ENCODE measurements around the gene ZNG1B.
"Not testable (repeated sequence)": the region's sequence is repeated elsewhere in the genome, so short reads cannot be mapped to it uniquely, and the experiment has no call there.

ZNG1B gene

DNA sequence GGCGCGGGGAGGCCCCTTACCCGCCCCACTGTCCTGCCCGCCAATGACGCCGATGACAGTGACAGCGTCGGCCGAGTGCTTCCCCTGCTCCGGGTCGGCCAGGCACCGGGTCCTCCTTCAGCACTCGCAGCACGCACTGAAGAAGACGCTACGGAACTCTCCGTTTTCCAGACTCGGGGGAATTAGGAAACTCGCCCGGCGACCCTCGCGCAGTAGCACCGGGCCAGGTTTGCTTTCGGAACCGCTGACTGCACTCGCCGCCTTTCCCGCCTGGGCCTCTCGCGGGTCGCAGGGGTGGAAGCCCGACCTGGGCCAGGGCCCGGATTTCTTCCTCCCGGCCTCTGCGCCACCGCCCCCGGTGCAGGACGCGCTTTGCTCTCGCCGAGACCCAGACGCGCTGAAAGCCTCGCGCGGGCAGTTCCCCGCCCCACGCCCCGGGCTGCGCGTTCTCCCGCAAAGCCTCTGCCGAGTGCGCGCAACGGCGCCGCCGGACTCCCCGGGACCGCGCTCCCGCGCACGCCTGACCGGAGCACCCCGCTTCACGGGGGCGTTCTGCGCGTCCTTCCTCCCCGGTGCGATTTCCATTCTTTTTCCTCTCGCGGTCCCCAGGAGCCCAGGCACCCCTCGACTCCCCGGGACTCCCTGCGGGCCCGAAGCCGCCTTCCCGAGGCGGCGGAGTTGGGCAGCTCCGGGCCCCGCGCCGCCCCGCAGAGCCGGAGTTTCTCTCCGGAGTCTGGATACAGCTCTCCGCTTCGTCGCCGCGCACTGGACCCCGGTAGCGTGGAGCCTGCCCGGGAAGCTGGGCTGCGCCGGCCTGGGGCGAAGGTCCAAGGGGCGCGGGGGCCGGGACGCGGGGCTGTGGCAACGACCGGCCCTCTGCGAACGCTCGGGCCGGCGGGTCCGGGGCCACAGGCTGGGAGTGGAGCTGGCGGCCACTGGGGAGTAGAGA lies 65.9 kb downstream of the ZNG1B start:
- DNase-seq (ENCODE audit: low read depth) = not testable (repeated sequence)

- DNase-seq (ENCODE audit: low read depth) = not testable (repeated sequence)
These were observed 66.6 kb downstream of the ZNG1B start for GRCh38 chr2:113504081-113504480.

DNA sequence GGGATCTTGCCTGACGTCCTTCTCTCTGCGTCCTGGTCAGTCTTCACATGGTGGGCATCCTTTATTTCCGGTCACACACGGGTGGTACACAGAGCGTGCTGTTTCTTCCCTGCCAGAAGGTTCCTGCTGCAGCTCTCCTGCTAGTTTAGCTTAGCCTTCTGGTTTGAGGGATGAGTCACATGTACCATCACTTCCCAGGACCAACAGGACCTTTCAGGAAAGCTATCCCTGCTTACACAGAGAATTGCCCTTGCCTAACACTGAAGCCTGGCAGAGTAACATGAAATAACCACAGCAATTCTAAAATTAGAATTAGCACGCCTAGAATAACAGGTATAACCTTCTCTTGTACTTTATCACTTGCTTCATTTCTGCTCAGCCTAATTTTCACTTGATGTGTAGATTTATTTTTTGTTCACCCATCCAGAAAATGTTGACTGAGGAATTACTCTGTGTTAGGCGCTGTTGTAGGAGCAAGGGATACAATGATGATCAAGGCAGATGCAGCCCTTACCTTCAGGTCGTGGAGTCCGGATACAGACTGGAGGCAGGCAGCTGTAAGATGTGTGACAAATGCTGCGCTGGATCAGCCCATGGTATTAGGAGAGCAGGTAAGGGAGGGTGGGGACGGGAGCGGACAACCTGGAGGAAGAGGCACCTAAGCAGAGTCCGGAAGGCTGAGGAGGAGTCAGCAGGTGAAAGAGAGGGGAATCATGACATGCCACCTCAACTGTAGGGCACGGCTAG lies 70.1 kb downstream of the ZNG1B start:
- DNase-seq (ENCODE audit: low read depth) = not testable (repeated sequence)

- DNase-seq (ENCODE audit: low read depth) = not testable (repeated sequence)
These were observed 70.7 kb downstream of the ZNG1B start for GRCh38 chr2:113508187-113508586.

- not testable (repeated sequence) for DNase-seq (ENCODE audit: low read depth)
These were observed 73.4 kb downstream of the ZNG1B start for GRCh38 chr2:113510913-113511312.

- not testable (repeated sequence) for DNase-seq (ENCODE audit: low read depth)
These were observed 74.4 kb downstream of the ZNG1B start for GRCh38 chr2:113511859-113512258.

DNA sequence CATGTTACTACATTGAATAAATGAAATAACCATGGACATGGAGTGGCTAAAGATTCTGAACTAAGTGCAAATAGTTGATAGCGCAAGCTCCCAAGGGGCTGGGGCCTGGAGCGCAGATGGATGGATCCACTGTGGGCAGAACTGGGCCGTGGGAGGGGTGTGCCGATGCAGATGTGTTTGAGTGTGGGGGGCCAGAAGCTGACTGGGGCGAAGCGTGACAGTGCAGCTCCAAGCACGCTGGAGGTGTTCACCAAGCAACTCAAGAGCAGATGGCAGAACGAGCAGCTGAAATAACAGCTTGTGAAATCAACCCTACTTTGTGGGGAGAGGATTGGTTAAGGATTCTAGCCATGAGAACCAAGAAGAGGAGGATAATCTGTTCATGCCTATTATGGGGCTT lies 78.0 kb downstream of the ZNG1B start:
- DNase-seq (ENCODE audit: low read depth) = not testable (repeated sequence)

GRCh38 chr2:113515995-113516394 lies 78.5 kb downstream of the ZNG1B start:
- not testable (repeated sequence) for DNase-seq (ENCODE audit: low read depth)

- not testable (repeated sequence) for DNase-seq (ENCODE audit: low read depth)
These were observed 79.5 kb downstream of the ZNG1B start for GRCh38 chr2:113517025-113517424.

DNA sequence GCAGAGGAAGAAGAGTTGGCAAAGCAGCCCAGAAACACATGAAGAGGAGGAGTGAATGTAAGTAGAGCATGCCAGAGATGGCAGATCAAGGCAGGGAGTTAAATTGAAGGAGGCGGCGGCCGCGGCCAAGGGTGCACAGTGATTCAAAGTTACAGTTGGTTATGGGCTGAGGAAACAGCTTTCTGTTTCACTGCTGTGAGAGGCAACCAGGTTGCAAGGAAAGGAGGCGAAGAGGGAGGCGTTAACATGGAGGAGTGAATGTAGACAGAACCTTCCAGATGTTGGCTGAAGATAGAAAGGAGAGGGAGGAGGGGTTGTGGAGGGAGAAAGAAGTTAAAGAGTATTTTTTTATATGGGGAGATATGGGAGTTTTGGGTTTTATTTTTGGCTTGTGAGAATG lies 83.3 kb downstream of the ZNG1B start:
- not testable (repeated sequence) for DNase-seq (ENCODE audit: low read depth)

- DNase-seq (ENCODE audit: low read depth) = not testable (repeated sequence)
These were observed 84.0 kb downstream of the ZNG1B start for GRCh38 chr2:113521492-113521891.

- not testable (repeated sequence) for DNase-seq (ENCODE audit: low read depth)
These were observed 87.5 kb downstream of the ZNG1B start for GRCh38 chr2:113524986-113525385.

DNA sequence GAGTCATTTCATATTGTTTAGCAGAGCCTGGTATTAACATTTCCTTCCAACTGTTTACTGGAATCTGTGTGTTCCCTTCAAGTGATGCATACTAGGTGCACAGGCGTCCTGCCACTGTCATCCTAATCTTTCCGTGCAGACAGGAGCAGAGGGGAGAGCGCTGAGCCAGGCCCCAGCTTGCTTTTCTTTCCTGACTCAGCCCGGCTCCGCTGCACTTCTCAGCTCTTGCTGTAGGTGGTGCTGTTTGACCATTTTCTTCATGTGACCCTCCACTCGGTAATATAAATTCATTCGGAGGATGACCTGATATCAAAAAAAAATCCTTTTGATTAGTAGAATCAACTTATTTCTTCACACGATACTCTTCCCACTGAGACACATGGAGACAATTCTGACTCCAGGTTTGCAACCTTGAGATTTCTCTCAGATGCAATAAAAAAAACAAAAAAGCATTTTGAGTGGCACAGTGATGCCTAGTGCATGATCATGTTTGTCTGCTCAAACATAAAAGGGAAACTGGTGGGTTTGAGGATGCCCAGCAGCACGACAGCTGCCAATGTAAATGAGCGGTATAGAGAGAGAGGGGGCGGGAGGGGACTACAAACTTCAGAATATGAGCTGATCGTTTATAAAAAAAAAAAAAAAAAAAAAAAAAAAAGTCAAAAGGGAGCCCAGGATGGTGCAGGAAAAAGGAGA lies 90.0 kb downstream of the ZNG1B start:
- not testable (repeated sequence) for DNase-seq (ENCODE audit: low read depth)

DNA sequence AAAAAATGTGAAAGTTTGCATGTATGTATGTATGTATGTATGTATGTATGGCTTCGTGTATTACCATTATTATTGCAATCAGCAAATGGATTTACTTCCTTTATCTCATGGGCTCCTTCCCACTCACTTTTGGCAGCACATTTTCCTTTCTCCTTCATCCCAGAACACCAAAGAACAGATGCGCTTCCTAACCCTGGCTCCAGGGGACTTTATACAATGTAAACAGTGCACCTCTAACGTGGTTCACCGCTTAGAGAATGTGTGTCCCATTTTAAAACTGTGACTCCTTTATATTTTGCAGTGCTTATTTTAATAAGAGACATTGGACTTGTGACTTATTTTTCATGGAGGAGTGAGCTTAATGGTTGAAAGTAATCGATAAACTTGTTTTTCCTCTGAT lies 90.6 kb downstream of the ZNG1B start:
- not testable (repeated sequence) for DNase-seq (ENCODE audit: low read depth)

DNA sequence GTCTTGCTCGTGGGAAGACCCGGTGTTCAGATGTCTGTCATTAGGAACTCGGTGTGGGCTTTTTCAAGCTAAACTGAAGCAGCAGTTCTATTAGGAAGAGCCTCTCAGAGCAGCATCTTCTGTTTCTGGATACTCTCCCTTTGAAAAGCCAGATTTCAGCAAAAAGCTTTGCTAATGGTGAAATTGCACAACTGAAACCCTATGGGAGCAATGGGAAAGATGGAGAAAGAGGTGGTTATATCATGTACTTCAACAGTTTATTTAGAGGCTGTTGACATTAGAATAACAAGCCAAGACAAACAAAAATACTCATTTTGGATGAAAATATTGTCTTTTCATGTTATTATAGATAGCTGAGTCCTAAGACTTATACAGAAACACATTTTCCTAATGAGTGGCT lies 91.4 kb downstream of the ZNG1B start:
- DNase-seq (ENCODE audit: low read depth) = not testable (repeated sequence)

- not testable (repeated sequence) for DNase-seq (ENCODE audit: low read depth)
These were observed 95.5 kb downstream of the ZNG1B start for GRCh38 chr2:113532991-113533390.

DNA sequence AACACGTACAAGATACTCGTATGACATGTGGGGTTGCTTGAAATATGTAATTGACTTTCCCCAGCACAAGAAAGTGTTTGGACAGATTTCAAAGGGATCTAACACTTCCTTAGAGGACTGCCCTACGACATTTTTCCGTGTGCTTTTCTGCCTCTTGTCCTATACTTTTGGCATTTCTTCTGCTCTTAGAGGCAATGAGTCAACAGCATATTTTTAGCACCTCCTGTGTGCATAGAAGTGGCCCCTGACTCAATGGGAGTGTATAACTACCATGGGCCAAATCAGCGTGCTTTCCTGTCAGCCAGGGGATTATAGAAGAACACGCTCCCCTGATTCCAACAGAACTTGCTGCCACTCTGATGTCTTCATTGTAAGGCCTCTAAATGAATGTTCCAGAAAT lies 99.1 kb downstream of the ZNG1B start:
- DNase-seq (ENCODE audit: low read depth) = not testable (repeated sequence)

GRCh38 chr2:113540834-113541203 lies 103.3 kb downstream of the ZNG1B start:
- not testable (repeated sequence) for DNase-seq (ENCODE audit: low read depth)

DNA sequence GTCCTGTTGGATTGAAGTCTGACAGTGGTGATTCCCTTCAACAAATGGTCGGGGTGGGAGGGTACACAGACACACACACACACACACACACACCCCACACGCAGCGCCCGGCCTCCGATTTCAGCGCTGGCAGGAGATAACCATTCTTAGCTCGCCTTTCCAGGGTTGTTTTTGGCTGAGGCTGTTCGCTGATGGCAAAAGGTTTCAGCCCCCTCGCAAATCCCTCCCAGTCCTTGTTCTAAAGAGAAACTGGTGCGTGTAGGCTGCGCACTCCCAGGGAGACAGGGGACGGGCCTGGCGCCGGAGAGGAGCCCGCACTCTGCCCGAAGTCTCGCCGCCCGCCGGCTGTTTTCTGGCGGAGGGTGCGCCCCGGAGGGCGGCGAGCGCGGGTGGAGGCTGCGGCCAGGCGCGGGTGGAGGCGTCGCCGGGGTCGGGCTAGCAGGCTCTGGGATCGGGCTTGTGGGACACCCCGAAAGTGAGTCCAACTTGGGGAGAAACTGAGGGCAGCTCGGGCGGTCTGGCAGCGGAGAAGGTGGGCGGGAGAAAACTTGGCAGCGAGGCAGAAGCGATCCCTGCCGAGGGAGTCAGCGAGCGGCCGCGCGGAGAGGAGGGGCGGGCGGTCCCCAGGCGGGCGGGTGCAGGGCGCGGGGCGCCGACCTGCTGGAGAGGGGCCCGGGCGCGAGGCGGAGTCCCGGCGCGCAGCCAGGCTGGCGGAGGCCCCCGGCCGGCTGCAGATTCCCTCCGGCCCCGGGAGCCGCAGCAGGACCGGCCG lies 103.9 kb downstream of the ZNG1B start:
- DNase-seq (ENCODE audit: low read depth) = not testable (repeated sequence)

DNA sequence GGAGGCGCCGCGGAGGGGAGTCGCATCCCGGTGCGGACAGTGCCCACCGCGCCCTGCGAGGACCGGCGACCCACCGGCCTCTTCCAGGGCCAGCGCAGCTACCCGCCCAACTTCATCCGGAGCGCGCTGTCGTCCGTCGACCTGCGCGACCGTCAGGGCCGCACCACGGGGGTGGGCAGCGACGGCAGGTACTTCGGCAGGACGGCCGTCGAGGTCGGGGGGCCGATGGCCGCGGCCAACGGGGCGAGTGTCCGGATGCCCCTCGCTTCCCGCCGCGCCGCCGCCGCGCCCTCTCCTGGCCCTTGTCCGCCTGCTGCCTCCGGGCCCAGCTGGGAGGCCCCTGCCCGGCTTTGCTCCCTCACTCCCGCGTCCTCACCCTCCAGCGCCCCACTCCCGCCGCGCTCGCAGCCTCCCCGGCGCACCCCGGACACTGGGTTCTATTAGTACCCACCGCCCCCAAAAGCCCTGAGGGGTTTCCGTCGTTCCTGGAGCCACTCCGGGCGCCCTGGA lies 104.5 kb downstream of the ZNG1B start:
- not testable (repeated sequence) for DNase-seq (ENCODE audit: low read depth)

DNA sequence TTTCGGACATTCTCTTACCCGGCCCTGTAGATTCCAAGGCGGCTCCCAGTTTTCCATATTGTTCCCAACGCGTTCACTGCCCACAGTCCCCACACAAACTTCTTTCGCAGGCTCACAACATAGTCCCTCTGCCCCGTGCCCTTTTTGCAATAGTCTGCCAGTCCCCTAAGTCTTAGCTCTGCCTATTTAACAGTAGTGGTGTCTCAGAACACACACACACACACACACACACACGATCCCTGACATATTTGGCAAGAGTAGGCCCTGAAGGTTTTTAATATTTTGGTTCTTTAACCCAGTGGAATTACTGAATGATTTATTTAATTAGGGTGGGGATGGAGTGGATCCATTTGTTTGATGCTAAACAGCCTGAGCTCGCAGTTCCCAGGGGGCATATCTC lies 105.0 kb downstream of the ZNG1B start:
- DNase-seq (ENCODE audit: low read depth) = not testable (repeated sequence)
